HepG2 (cell line): ENCODE data around the gene LRRC10. TPM values are rescaled to one million over a fixed set of nuclear protein-coding genes. Genes with fewer than 3 reads are reported as not detected.

Source experiments
- ATAC-seq: fragments of 200-7000 bp; cut with Tn5 transposase; 3 replicates; pipeline ENCODE4 v1.9.1; 2020; ENCODE audit warnings: mild to moderate bottlenecking, moderate library complexity
- BruUV-seq: library from RNA; stranded (reverse); fragments of 400-500 nt; replicated peaks from 2 replicates; lab custom pipeline; 2021; lab: Mats Ljungman, UMichigan
- CTCF ChIA-PET: fragments of 300-600 bp; formaldehyde crosslinking; extraction: SDS; loops from one replicate; lab custom pipeline; 2021; ENCODE audit warnings: low total read pairs, inconsistent platforms, low intra/inter-chr PET ratio; lab: Yijun Ruan, JAX
- POLR2A ChIA-PET: fragments of 350-600 bp; sonication (Branson Sonifier 250); formaldehyde crosslinking; loops from one replicate; lab custom pipeline; 2020; ENCODE audit warnings: antibody characterized with exemption, inconsistent platforms; lab: Yijun Ruan, JAX
- DNase-seq: peaks from one replicate; pipeline ENCODE4 v3.0.0-alpha.2; 2015; ENCODE audit warnings: low spot score
- FAIRE-seq: peaks from 3 replicates; lab custom pipeline; 2011; peaks lifted over from hg19 to GRCh38; lab: Jason Lieb, UNC
- H2AFZ ChIP-seq: one replicate; pipeline ENCODE4 v1.6.1; 2011; ENCODE audit warnings: low read length, inconsistent platforms
- H3K27ac ChIP-seq: fragments of 300-600 bp; 3 replicates; pipeline ENCODE4 v1.8.0; 2011; ENCODE audit warnings: mixed run types, mild to moderate bottlenecking, mixed read lengths, low read length, inconsistent platforms; ENCODE audit not compliant: insufficient read depth; ENCODE audit errors: extremely low read length
- H3K27me3 ChIP-seq, 2 experiments: fragments of 200-600 bp in 1 of 2; 2 replicates in 1 of 2; 3 replicates in 1 of 2; pipeline versions ENCODE4 v1.6.0 to v1.8.0; 2011; ENCODE audit warnings: low read length in 2 of 2, mild to moderate bottlenecking in 2 of 2, moderate library complexity in 2 of 2, inconsistent platforms in 1 of 2; ENCODE audit not compliant: insufficient read depth in 2 of 2, control insufficient read depth in 1 of 2
- H3K36me3 ChIP-seq, 2 experiments: fragments of 200-600 bp in 1 of 2; replicated peaks in 1 of 2; 2 replicates in 1 of 2; 3 replicates in 1 of 2; pipeline versions ENCODE4 v1.5.1 to v1.8.0; 2011; ENCODE audit warnings: low read length in 2 of 2, inconsistent platforms in 1 of 2; ENCODE audit not compliant: insufficient read depth in 2 of 2, control insufficient read depth in 1 of 2
- H3K4me1 ChIP-seq: 2 replicates; pipeline ENCODE4 v1.5.1; 2012; ENCODE audit warnings: low read length, inconsistent platforms; ENCODE audit not compliant: insufficient read depth
- H3K4me2 ChIP-seq: 2 replicates; pipeline ENCODE4 v1.6.0; 2011; ENCODE audit warnings: low read depth, low read length, inconsistent platforms
- H3K4me3 ChIP-seq, 3 experiments: fragments of 200-600 bp in 1 of 3; sonication (generic), shearing (Covaris generic) in 1 of 3; replicated peaks in 1 of 3; 2 replicates each; pipeline ENCODE4 v1.5.1; 2011 to 2016; ENCODE audit warnings: low read length in 3 of 3, inconsistent platforms in 2 of 3, low read depth in 2 of 3, mild to moderate bottlenecking in 2 of 3, control low read depth in 1 of 3, mixed read lengths in 1 of 3; ENCODE audit not compliant: insufficient read depth in 1 of 3
- H3K79me2 ChIP-seq: one replicate; pipeline ENCODE4 v1.6.1; 2011; ENCODE audit warnings: low read length, inconsistent platforms; ENCODE audit not compliant: insufficient read depth
- H3K9ac ChIP-seq: 2 replicates; pipeline ENCODE4 v1.6.0; 2011; ENCODE audit warnings: mild to moderate bottlenecking, low read depth, low read length, inconsistent platforms; ENCODE audit not compliant: insufficient read depth
- H3K9me3 ChIP-seq: 2 replicates; pipeline ENCODE4 v1.5.1; 2012; ENCODE audit warnings: mild to moderate bottlenecking, low read length
- H4K20me1 ChIP-seq: 2 replicates; pipeline ENCODE4 v1.6.0; 2011; ENCODE audit warnings: inconsistent platforms, mild to moderate bottlenecking, low read length, moderate library complexity; ENCODE audit not compliant: insufficient read depth
- ADNP ChIP-seq: sonication (generic); formaldehyde crosslinking; IDR thresholded peaks from 2 replicates; pipeline ENCODE4 v1.4.0; 2020; ENCODE audit warnings: missing genetic modification reagents
- AGO1 ChIP-seq: fragments of 200-400 bp; formaldehyde crosslinking; IDR thresholded peaks from 2 replicates; pipeline ENCODE4 v1.6.1; 2017; ENCODE audit warnings: mild to moderate bottlenecking, low read depth, low read length, moderate library complexity; ENCODE audit not compliant: poor library complexity, severe bottlenecking
- KDM1A ChIP-seq: IDR thresholded peaks from 2 replicates; pipeline ENCODE4 v1.6.1; 2016; ENCODE audit warnings: missing compliant biosample characterization
- MATR3 ChIP-seq: sonication (generic); formaldehyde crosslinking; IDR thresholded peaks from 2 replicates; pipeline ENCODE4 v1.4.0; 2020; ENCODE audit warnings: missing genetic modification reagents
- SMAD1 ChIP-seq: sonication (generic); formaldehyde crosslinking; IDR thresholded peaks from 2 replicates; pipeline ENCODE4 v1.4.0; 2020; ENCODE audit warnings: missing genetic modification reagents, low read depth, mild to moderate bottlenecking, borderline replicate concordance
- TEAD2 ChIP-seq: sonication (generic); formaldehyde crosslinking; IDR thresholded peaks from 2 replicates; pipeline ENCODE4 v1.9.0; 2021; ENCODE audit warnings: missing genetic modification reagents
- TOE1 ChIP-seq: sonication (generic); formaldehyde crosslinking; IDR thresholded peaks from 2 replicates; pipeline ENCODE4 v1.4.0; 2020; ENCODE audit warnings: mild to moderate bottlenecking, missing genetic modification reagents
- ZNF337 ChIP-seq: sonication (generic); formaldehyde crosslinking; IDR thresholded peaks from 2 replicates; pipeline ENCODE4 v1.5.1; 2020; ENCODE audit warnings: missing genetic modification reagents, low read depth, mild to moderate bottlenecking, borderline replicate concordance
- ZNF367 ChIP-seq: sonication (generic); formaldehyde crosslinking; IDR thresholded peaks from 2 replicates; pipeline ENCODE4 v1.4.0; 2020; ENCODE audit warnings: missing genetic modification reagents, borderline replicate concordance
- ZNF44 ChIP-seq: sonication (generic); formaldehyde crosslinking; IDR thresholded peaks from 2 replicates; pipeline ENCODE4 v1.5.1; 2020; ENCODE audit warnings: mild to moderate bottlenecking, missing genetic modification reagents
- ZNF605 ChIP-seq: sonication (generic); formaldehyde crosslinking; IDR thresholded peaks from 2 replicates; pipeline ENCODE4 v1.8.0; 2022; ENCODE audit warnings: mild to moderate bottlenecking, missing genetic modification reagents
- ZNF7 ChIP-seq: IDR thresholded peaks from 2 replicates; pipeline ENCODE4 v1.6.1; 2016; ENCODE audit warnings: missing biosample characterization, missing genetic modification reagents
- WGBS: methylation state at CpG from one replicate; pipeline ENCODE4 v1.1.6; 2017; ENCODE audit warnings: low lambda C conversion rate; 5-methylcytosine and 5-hydroxymethylcytosine counted together
- in situ Hi-C: cut with HindIII; loops from 2 replicates; pipeline ENCODE4 v1.10.0; 2017; ENCODE audit warnings: low pct_unique_long_range_greater_than_20kb; ENCODE audit not compliant: extremely low pct_ligation_motif_present
- intact Hi-C: fragments of 100-400 bp; cut with micrococcal nuclease; formaldehyde crosslinking; loops from one replicate; pipeline ENCODE4 v1.10.0; 2022; ENCODE audit not compliant: unreplicated experiment
- polyA plus RNA-seq, 8 experiments: library from polyadenylated mRNA; depleted of rRNA in 3 of 8; stranded (reverse) in 7 of 8; unstranded in 1 of 8; fragments of >200 nt; fragmentation: Illumina TruSeq in 4 of 8; extraction: Trizol in 4 of 8; gene quantifications; 2 replicates each; pipeline versions ENCODE4 v1.2.1 to v1.2.3, GENCODE V29; 2011 to 2016; ENCODE audit warnings: low read depth in 4 of 8, missing spikeins in 1 of 8, mixed read lengths in 1 of 8; ENCODE audit not compliant: insufficient read depth in 1 of 8
- total RNA-seq, 5 experiments: library from RNA; depleted of rRNA; stranded (reverse); fragments of >200 nt; fragmentation: Illumina TruSeq; extraction: Trizol; gene quantifications; 2 replicates each; pipeline ENCODE4 v1.2.3, GENCODE V29; 2016; ENCODE audit warnings: low read depth in 1 of 5
- TF ChIP-seq, protein P1 (sequence below): sonication (generic); formaldehyde crosslinking; IDR thresholded peaks from 2 replicates; pipeline ENCODE4 v1.4.0; 2020; ENCODE audit warnings: missing genetic modification reagents
- TF ChIP-seq, protein P2 (sequence below): sonication (generic); formaldehyde crosslinking; IDR thresholded peaks from 2 replicates; pipeline ENCODE4 v1.4.0; 2020; ENCODE audit warnings: missing genetic modification reagents
- TF ChIP-seq, protein P3 (sequence below): sonication (generic); formaldehyde crosslinking; IDR thresholded peaks from 2 replicates; pipeline ENCODE4 v1.5.0; 2020; ENCODE audit warnings: mild to moderate bottlenecking, missing genetic modification reagents
- TF ChIP-seq, protein P4 (sequence below): sonication (generic); formaldehyde crosslinking; IDR thresholded peaks from 2 replicates; pipeline ENCODE4 v1.4.0; 2020; ENCODE audit warnings: mild to moderate bottlenecking, missing genetic modification reagents

LRRC10 gene
- total and polyA plus RNA-seq, 2 of the 13 experiments (the other 11 are each of a cell fraction or from before 2014, with no cell fraction given), result not detected

DNA sequence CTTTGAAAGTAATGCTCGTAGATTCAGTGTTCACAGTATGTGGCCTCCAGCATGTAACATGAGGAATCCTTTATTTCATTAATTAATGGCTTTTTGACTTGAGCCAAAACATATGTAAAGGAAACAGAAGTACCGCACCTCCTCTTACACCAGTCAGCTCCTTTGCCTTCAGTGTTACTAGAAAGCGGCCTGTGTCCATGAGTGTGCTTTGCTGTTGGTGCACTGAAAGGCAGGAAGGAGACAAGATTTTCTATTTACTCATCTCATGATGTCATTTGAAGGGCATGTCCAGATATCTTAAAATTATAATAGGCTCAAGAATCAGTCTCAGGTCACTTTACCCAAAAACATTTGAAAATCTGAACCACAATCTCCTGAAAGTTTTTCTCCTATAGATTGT, 35.4 kb downstream of the LRRC10 start:
- 93% methylated on average over 3 of the region's 3 CpGs for WGBS

More for the DNA sequence above, 35.4 kb downstream of the LRRC10 start:
- POLR2A ChIA-PET, result interaction anchor here (1.4 kb wide), 1 partner anchor 10 kb away, joined by 3 read pairs; the partner anchor contains the start of gene CCT2
- no peak for FAIRE-seq
- in situ Hi-C loops, result loop anchor here (10.0 kb wide), 2 partner anchors 191 to 281 kb away; no protein-coding TSS in a partner anchor
- H2AFZ ChIP-seq, result no peak overlapping the region
- peaks cover 7 to 39% of the 10 kb centered on the region in 2 experiments for H3K36me3 ChIP-seq
- DNase-seq, result no peak
- no peak overlapping the region for H3K4me3 ChIP-seq
- no peaks in the 10 kb centered on the region for H3K9me3 ChIP-seq
- no peaks in the 10 kb centered on the region for H3K79me2 ChIP-seq
- CTCF ChIA-PET, result no interaction called here
- H3K27me3 ChIP-seq, result no peaks in the 10 kb centered on the region
- intact Hi-C loops, result no loop called here
- no peak for ATAC-seq
- no peak overlapping the region for H3K9ac ChIP-seq
- no peaks in the 10 kb centered on the region for H4K20me1 ChIP-seq
- no peak overlapping the region for H3K4me2 ChIP-seq
- no peaks in the 10 kb centered on the region for H3K4me1 ChIP-seq
- no TSS peak for BruUV-seq
- TF ChIP-seq SMAD1 (CRISPR knock-in tag) (no peak), TOE1 (CRISPR knock-in tag) (no peak), ZNF44 (CRISPR knock-in tag) (no peak), MATR3 (no peak), ZNF7 (CRISPR knock-in tag) (no peak), AGO1 (no peak), KDM1A (CRISPR knock-in tag) (no peak), TEAD2 (no peak), ZNF605 (CRISPR knock-in tag) (no peak), ZNF337 (CRISPR knock-in tag) (no peak), ZNF367 (CRISPR knock-in tag) (no peak), ADNP (CRISPR knock-in tag) (no peak)
- TF ChIP-seq, protein P1, sequence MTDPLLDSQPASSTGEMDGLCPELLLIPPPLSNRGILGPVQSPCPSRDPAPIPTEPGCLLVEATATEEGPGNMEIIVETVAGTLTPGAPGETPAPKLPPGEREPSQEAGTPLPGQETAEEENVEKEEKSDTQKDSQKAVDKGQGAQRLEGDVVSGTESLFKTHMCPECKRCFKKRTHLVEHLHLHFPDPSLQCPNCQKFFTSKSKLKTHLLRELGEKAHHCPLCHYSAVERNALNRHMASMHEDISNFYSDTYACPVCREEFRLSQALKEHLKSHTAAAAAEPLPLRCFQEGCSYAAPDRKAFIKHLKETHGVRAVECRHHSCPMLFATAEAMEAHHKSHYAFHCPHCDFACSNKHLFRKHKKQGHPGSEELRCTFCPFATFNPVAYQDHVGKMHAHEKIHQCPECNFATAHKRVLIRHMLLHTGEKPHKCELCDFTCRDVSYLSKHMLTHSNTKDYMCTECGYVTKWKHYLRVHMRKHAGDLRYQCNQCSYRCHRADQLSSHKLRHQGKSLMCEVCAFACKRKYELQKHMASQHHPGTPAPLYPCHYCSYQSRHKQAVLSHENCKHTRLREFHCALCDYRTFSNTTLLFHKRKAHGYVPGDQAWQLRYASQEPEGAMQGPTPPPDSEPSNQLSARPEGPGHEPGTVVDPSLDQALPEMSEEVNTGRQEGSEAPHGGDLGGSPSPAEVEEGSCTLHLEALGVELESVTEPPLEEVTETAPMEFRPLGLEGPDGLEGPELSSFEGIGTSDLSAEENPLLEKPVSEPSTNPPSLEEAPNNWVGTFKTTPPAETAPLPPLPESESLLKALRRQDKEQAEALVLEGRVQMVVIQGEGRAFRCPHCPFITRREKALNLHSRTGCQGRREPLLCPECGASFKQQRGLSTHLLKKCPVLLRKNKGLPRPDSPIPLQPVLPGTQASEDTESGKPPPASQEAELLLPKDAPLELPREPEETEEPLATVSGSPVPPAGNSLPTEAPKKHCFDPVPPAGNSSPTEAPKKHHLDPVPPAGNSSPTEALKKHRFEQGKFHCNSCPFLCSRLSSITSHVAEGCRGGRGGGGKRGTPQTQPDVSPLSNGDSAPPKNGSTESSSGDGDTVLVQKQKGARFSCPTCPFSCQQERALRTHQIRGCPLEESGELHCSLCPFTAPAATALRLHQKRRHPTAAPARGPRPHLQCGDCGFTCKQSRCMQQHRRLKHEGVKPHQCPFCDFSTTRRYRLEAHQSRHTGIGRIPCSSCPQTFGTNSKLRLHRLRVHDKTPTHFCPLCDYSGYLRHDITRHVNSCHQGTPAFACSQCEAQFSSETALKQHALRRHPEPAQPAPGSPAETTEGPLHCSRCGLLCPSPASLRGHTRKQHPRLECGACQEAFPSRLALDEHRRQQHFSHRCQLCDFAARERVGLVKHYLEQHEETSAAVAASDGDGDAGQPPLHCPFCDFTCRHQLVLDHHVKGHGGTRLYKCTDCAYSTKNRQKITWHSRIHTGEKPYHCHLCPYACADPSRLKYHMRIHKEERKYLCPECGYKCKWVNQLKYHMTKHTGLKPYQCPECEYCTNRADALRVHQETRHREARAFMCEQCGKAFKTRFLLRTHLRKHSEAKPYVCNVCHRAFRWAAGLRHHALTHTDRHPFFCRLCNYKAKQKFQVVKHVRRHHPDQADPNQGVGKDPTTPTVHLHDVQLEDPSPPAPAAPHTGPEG (CRISPR knock-in tag), result no peak
- TF ChIP-seq, protein P2, sequence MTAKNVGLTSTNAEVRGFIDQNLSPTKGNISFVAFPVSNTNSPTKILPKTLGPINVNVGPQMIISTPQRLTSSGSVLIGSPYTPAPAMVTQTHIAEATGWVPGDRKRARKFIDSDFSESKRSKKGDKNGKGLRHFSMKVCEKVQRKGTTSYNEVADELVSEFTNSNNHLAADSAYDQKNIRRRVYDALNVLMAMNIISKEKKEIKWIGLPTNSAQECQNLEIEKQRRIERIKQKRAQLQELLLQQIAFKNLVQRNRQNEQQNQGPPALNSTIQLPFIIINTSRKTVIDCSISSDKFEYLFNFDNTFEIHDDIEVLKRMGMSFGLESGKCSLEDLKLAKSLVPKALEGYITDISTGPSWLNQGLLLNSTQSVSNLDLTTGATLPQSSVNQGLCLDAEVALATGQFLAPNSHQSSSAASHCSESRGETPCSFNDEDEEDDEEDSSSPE (CRISPR knock-in tag), result no peak
- TF ChIP-seq, protein P3, sequence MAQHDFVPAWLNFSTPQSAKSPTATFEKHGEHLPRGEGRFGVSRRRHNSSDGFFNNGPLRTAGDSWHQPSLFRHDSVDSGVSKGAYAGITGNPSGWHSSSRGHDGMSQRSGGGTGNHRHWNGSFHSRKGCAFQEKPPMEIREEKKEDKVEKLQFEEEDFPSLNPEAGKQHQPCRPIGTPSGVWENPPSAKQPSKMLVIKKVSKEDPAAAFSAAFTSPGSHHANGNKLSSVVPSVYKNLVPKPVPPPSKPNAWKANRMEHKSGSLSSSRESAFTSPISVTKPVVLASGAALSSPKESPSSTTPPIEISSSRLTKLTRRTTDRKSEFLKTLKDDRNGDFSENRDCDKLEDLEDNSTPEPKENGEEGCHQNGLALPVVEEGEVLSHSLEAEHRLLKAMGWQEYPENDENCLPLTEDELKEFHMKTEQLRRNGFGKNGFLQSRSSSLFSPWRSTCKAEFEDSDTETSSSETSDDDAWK, result no peak
- TF ChIP-seq, protein P4, sequence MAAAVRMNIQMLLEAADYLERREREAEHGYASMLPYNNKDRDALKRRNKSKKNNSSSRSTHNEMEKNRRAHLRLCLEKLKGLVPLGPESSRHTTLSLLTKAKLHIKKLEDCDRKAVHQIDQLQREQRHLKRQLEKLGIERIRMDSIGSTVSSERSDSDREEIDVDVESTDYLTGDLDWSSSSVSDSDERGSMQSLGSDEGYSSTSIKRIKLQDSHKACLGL (CRISPR knock-in tag), result no peak
- H3K27ac ChIP-seq, result no peak overlapping the region
